HL-60/S4 treated with retinoic acid at 250 ng/mL for 4 days and 3 days (cell line): ENCODE results near the gene LCN10.
"Not testable (repeated sequence)": the region's sequence is repeated elsewhere in the genome, so short reads cannot be mapped to it uniquely, and the experiment has no call there.

Experiments used
- in situ Hi-C: fragments of 300-500 bp; cut with MboI; formaldehyde crosslinking; loops from 2 replicates; pipeline ENCODE4 v1.7.0; 2022; ENCODE audit warnings: low sequenced_read_pairs

LCN10 gene

DNA sequence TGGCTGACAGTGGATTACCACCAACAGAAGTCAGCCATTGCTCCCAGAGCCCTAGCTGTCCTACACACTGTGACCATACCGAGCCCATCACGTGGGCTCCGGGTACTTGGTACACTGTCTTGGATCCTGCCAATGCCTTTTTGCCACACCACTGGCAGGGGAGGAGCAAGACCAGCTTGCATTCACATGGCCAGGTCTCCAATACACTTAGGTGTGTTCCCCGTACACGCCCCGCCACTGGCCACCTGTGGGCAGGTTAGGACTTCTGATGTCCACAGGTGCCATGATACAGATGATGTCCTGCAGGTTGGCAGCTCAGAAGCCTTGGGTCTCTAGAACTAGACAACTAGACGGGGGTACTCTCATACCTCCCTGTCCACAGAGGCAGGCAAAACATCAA lies 35.7 kb downstream of the LCN10 start:
- in situ Hi-C loops, result no loop called here

- in situ Hi-C loops, result no loop called here
These were observed 37.2 kb downstream of the LCN10 start for GRCh38 chr9:136705564-136705963.

GRCh38 chr9:136704741-136705140 lies 38.0 kb downstream of the LCN10 start:
- in situ Hi-C loops, result not testable (repeated sequence)

DNA sequence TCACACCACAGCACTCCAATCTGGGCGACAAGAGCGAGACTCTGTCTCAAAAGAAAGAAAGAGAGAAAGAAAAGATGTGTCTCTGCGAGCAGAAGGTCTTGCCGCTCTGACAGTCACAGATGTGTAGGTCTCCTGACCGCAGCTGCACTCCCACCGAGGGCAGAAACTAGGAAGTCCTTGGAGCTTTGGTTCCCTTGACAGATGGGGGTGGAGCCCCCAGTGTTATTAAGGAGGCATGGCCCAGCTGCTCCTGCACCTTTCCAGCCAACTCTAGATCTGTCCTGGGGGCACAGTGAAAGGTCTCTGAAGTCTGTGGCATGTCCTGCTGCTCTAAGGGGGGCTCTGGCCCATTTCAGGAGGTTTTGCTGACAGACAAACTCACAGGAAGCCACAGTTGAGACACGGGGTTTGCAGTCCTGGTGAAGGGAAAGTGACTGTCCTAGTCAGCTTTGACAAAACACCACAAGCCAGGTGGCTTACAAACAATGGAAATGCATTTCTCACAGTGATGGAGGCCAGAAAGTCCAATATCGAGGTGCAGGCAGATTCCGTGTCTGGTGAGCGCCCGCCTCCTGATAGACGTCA lies 39.4 kb downstream of the LCN10 start:
- in situ Hi-C loops, result no loop called here

- in situ Hi-C loops, result no loop called here
These were observed 41.1 kb downstream of the LCN10 start for GRCh38 chr9:136701668-136702053.

DNA sequence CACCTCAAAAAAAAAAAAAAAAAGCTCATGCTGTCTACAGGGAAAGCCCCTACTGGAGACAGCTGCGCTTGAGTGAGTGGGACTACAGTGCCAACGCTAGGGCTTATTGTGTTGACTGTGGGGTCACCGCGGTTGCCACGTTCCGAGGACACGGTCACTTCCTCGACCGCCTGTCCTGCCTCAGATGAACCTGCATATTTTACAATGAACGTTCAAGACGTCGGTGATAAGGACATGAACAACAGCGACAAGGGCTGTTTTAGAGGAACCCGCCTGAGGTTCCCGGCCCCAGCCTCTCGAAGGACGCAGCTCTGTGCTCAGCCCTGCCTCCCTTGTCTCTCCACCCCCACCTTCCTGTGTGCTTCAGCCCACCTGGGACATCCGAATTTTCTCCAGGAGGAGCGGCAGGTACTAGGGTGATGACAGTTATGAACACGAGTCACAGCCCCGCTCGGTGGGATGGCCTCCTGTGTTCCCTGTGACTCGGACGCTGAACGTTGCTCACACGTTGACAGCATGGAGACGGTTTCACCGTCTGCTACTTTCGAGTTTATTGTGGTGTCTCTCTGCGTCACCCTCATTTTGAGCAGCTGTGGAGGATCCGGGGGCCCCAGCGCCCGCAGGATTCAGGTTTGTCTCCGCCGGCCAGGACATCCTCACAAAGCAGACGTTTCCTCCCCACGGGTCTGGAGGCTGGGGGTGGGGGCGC lies 41.6 kb downstream of the LCN10 start:
- in situ Hi-C loops, result no loop called here

GRCh38 chr9:136700304-136700703 lies 42.4 kb downstream of the LCN10 start:
- in situ Hi-C loops, result no loop called here

GRCh38 chr9:136698635-136699246 lies 44.0 kb downstream of the LCN10 start:
- in situ Hi-C loops, result no loop called here

DNA sequence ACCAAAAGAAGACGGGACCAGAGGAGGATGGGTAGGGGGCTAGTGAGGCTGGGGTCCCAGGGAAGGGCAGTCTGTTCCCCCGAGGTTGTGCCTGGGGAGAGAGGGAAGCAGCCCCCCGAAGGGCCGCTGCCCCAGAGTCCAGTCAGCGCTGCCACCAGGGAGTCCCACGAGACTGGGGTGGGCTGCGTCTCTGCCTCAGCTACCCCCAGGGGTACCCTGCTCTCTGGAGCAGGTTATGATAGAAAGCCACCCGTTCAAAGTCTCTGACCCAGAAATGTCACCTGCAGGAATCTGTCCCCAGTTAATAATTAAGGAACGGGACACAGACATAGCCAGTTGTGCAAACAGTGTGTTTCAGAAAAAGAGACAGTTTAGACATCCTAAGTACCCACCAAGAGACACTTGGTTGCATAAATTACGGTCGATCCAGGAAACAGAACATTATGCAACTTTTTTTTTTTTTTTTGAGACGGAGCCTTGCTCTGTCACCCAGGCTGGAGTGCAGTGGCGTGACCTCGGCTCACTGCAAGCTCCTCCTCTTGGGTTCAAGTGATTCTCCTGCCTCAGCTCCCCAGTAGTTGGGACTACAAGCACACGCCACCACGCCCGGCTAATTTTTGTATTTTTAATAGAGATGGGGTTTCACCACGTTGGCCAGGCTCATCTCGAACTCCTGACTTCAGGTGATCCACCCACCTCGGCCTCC lies 44.8 kb downstream of the LCN10 start:
- in situ Hi-C loops, result no loop called here

DNA sequence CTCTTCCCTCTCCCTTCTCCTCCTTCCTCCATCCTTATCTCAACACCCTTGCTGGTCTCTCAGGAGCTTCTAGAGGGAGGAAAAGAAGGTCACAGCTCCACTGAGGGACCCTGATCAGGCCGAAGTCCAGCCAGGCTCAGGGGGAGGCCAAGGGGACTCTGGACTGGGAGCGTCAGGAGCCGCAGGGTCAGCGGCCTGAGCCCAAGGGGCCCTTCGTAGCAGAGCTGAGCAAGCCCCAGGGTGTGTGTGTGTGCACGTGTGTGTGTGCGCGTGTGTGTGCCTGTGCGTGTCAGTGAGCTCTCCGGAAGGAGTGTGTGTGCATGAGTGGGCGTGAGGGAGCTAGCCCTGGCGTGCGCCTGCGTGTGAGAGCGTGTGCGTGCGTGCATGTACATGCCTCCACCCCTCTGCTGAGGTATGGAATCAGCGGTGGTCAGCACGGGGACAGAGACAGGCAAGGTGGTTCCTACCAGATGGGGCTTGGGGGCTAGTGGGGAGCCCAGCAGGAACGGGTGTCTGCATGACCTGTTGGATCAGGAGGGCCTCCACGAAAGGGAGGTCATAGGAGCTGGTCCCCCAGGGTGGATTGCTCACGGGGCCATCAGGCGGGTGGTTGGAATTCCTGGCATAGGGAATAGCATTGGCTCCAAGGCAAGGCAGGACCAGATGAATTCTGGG lies 45.5 kb downstream of the LCN10 start:
- in situ Hi-C loops, result no loop called here

- in situ Hi-C loops, result no loop called here
These were observed 46.2 kb downstream of the LCN10 start for GRCh38 chr9:136696502-136696901.

DNA sequence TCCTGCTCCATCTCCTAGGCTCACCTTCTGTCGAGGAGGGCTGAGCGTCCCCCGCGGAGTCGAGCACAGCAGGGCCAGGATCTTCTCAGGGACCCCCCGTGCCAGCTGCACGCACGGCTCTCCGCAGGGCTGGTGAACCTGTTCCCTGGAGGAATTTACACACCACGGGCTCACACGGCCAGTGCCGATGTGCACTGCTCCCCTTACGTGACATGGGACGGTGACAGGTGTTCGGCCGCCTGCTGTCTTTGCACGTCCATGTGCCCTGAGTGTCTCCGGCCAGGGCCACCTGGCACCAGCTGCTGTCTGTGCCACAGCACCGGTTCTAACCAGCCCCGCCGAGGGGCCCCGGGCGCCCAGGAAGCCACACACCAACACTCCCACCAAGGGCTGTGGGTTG lies 46.8 kb downstream of the LCN10 start:
- in situ Hi-C loops, result no loop called here

- in situ Hi-C loops, result no loop called here
These were observed 47.3 kb downstream of the LCN10 start for GRCh38 chr9:136695435-136695895.

DNA sequence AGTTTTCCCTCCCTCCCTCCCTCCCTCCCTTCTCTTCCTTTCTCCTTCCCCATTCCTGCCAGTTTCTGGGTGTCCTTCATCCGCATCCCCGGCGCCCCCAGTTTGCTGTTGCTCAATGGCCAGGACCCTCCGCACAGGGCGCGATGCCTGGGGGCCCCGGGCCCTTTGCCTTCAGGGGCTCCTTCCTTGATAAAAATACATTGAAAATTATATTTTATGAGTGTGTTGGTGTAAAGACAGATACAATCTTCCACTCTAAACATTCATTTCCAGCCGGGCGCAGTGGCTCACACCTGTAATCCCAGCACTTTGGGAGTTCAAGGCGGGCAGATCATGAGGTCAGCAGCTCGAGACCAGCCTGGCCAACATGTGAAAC lies 47.9 kb downstream of the LCN10 start:
- in situ Hi-C loops, result no loop called here

DNA sequence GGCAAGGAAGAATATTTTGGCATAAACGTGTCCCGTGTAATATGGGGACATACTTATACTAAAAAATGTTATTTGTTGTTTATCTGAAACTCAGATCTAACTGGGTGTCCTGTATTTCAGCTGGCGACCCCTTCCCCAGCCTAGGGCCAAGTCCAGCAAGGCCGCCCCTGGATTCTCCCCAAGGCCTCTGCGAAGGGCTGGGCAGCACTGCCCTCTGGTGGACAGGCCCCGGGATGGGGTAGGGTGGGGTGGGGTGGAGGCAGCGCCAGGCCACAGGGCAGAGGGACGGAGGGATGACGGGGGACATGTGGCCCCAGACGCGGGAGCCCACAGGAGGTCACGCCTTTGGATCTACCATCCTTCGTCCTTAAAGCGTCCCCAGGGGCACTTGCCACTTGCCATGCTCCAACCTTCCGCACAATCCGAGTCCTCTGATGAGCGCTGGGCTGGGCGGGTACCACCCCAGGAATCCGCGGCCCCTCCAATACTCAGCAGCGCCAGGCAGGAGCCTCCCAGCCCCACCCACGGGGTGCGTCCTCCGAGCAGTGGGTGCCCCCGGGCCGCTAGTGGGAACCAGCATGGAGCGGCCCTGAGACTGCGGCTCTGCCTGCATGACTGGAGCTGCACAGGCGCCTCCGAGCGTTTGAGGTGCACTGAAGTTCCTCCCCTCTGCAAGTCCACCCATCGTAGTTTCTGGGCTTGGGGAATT lies 48.4 kb downstream of the LCN10 start:
- in situ Hi-C loops, result no loop called here

DNA sequence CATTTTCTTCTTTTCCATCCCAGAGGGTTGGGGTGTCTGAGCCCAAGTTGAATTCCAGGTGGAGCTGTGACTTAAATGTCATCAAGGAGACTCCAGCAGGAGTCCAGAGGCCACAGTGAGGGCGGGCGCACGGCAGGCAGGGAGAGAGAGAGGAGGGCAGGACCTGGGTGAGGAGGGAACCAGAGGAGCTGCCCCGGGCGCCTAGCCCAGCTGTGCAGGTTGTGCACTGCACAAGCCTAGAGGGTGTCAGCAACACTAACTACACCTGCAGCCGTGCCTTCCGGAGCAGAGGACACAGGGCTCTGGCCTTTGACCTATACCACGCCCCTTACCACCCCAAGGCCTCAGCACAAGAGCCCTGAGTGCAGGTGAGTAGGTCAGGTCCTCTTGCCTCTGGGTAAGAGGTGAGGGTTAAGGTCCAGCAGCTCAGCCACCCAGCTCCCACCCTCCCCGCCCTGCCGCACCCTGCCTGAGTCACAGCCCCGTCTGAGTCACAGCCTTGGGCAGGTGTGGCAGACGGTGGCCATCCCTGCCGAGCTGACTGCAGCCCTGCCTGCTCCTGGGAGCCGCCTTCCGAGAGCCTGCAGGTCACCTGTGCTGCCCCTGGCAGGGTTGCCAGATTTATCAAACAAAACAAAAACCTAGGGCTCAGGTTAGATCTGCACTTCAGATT lies 49.1 kb downstream of the LCN10 start:
- in situ Hi-C loops, result no loop called here

DNA sequence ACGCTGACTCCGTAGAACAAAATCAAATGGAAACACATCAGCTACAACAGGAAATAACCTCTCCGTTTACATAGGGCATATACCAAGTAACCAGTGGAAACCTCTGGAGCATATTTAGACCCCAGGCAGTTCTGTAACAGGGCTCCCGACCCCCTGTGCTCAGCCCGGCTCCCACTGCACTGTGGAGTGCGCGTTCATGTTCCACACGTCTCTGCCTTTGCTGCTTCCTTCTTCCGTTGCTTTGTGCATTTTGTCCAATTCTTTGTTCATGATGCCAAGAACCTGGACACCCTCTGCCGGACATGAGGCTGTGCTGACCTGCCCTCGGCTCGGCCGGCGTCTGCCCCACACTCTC lies 49.6 kb downstream of the LCN10 start:
- in situ Hi-C loops, result no loop called here

DNA sequence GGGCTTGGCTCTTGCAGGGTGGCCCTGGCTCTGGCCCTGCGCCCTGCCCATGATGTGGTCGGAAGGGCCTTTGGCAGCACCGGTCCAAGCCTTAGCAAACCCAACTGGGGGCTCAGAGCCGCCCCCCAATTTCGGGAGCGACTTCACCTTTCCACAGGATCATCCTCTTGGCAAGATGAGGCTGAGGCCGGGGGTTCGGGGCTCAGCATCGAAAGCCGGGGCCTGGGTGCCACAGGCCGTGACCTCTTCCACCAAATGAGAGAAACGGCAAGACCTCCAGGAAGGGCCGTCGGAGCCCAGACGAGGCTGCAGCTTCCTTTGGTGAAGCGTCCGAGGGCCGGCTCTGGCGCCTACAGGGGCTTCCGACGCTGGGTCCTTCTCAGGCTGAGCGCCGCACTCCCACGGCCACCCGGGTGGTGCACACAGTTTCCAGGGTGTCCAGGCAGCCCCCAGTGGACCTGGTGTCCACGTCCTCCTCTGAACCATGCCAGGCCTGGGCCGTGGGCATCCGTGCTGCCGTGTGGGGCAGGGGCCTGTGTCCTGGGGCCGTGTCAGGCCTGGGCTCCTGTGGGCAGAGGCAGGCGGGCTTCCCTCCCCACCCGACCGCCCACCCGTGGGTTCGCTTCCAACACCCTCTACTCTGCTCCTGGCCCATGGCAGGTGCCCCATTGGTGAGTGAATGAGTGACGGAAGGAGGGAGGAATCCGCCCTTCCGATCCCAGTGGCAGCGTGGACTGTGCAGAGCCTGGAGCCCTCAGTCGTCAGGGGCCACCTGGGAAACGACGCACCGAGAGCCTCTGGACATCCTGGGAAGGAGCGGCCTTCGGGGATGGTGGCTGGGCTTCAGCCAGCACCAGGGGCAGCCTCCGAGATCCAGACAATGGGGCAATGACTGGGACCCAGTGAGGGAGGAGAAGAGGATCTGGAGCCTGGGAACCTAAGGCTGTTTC lies 50.3 kb downstream of the LCN10 start:
- in situ Hi-C loops, result no loop called here
